IPS-NIHi7 (cell line): ENCODE results near the gene EDNRA.
A peak's percentile ranks its signal among the peaks of the same experiment; 100 is the strongest.

Source experiments
- DNase-seq: peaks from one replicate; pipeline ENCODE4 v3.0.0; 2012; ENCODE audit warnings: mixed read lengths; ENCODE audit errors: extremely low spot score

Gene EDNRA

GRCh38 chr4:147587041-147587440 lies 106.1 kb downstream of the EDNRA start:
- no peak for DNase-seq

GRCh38 chr4:147589586-147589985 lies 108.7 kb downstream of the EDNRA start:
- DNase-seq: no peak

GRCh38 chr4:147590249-147590920 lies 109.5 kb downstream of the EDNRA start:
- peak; percentile 65 for DNase-seq

GRCh38 chr4:147591106-147591505 lies 110.2 kb downstream of the EDNRA start:
- no peak for DNase-seq

GRCh38 chr4:147594107-147594506 lies 113.2 kb downstream of the EDNRA start:
- DNase-seq: peak; percentile 41
